GM10847 (cell line): ENCODE data around the gene ZNF830.

Source experiments
- POLR2A ChIP-seq: IDR thresholded peaks from 2 replicates; pipeline ENCODE4 v1.6.1; 2011; ENCODE audit not compliant: insufficient read length; ENCODE audit errors: extremely low read depth

The ZNF830 gene

DNA sequence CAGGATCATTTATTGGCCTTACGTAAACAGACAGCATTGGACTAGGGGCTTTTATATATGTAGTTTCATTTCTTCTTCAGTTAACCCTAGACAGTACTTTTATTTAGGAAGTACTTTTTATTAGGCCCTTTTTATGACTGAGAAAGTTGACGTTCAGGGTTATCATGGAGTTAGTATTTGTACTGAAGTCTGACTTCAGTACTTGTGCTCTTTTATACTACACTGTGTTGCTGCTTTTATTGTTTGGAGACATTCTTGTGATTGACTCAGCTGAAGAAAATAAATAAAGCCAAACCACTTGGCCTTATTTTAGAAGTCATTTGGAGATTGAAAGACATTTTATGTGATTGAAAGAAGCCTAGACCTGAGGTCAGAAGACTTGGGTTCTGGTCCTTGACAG, 25.9 kb downstream of the ZNF830 start:
- no peak for TF ChIP-seq POLR2A

DNA sequence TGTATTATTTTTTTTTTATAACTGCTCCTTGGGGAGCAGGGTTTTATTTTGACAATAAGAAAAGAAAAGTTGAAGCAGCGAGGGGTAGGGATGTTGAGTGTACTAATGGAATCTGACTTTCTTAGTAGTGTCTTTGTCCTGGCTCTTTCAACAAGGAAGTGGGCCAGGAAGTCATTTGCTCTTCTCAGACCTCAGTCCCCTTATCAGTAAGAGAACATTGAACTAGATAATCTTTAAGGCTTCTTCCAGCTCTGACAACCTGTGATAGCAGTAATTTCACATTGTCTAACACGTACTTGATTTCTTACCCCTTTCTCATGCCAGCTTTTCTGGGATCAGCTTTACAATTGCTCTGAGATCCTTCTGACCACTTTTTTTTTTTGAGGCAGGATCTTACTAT, 27.3 kb downstream of the ZNF830 start:
- TF ChIP-seq POLR2A: no peak

DNA sequence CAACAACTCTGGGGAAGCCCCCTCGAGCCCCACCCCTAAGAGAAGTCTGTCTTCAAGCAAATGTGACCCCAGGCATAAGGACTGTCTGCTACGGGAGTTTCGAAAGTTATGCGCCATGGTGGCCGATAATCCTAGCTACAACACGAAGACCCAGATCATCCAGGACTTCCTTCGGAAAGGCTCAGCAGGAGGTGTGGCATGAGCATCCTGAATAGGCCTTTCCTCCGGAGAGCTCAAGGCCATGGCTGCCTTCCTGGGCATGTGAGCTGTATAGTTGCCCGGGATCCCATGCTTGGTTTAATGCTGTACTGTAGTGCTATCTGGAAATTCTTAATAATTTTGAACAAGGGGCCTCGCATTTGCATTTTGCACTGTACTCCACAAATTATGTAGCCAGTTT, 28.1 kb downstream of the ZNF830 start:
- TF ChIP-seq POLR2A: no peak

DNA sequence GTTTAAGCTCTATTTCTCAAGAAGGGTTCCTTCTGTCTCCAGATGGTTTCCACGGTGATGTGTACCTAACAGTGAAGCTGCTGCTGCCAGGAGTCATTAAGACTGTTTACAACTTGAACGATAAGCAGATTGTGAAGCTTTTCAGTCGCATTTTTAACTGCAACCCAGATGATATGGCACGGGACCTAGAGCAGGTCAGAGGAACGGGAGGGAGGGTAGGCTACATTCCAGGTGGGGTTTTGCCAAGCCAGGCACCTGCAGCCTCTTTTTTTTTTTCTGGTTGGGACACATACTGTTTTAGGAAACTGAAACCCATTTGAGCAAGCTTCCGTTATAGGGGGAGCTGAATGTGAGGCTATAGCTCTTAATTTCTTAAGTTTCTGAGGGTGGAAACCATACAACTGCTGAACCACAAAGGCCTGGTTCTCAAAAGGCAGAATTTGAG, 29.6 kb downstream of the ZNF830 start:
- TF ChIP-seq POLR2A: no peak

DNA sequence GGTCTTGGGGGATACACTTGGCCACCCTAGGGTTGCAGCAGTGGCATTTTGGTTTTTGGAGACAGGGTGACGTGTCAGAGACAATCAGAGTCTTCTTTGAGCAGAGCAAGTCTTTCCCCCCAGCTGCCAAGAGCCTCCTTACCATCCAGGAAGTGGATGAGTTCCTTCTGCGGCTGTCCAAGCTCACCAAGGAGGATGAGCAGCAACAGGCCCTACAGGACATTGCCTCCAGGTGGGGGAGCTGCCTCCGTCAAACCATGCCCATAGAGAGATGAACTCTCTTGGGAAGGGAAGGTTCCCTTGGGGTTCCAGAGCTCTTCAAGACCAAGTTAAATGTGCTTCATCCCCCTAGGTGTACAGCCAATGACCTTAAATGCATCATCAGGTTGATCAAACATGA, 30.3 kb downstream of the ZNF830 start:
- no peak for TF ChIP-seq POLR2A

DNA sequence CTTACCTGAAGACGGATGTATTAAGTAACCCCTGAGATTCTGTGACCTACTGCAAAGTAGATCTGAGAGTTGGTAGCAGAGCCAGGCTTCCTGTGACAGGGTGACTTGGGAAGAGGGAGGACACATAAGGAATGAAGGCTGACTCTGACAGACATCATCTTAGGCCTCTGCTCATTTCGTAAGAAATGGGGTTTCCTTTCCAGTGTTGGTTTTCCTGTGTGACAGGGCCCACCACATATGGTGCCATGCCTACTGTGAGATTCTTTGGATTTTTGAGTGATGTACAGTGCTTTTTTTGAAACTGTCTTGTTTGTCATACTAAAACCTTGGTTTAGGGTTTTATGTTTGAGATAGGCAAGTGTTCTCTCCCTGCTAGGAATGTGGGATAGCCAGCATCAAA, 31.7 kb downstream of the ZNF830 start:
- TF ChIP-seq POLR2A: no peak

DNA sequence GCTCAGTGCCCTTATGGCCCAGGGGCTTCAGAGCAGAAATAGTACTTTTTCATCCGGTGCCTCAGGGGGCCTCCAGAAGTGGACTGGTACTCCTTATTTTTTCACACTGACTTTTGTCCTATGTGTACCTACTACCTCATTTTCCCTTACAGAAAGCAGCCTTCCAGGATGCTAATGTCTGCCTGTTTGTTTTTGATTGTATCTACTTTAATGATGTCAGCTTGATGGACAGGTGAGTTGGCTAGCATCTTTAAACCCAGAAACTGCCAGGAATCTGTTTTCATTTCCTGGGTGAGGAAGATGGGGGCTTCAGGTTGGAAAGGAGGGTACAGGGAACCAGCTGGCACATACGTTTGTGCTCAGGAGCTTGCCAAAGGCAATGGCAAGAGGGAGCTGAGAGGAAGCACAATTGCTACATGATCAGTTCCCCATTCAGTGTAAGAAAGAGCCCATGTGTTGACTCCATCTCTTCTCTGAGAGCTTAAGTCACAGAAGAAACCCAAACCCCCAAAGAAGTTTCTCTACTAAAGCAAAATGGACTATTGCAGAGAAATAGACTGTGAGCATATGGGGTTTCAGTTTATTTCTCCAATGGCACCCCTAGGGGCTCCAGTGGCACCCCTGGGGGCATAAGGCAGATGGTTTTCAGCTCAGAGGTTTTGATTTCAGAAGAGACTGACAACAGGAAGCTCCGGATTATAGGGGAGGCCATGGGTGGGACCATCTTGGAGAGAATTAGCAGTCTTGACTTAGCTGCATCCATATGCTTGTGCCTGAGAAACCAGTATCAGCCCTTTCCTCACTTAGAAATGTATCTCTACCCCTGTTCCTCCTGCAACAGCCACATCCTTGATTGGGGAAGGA, 35.3 kb downstream of the ZNF830 start:
- TF ChIP-seq POLR2A: no peak

DNA sequence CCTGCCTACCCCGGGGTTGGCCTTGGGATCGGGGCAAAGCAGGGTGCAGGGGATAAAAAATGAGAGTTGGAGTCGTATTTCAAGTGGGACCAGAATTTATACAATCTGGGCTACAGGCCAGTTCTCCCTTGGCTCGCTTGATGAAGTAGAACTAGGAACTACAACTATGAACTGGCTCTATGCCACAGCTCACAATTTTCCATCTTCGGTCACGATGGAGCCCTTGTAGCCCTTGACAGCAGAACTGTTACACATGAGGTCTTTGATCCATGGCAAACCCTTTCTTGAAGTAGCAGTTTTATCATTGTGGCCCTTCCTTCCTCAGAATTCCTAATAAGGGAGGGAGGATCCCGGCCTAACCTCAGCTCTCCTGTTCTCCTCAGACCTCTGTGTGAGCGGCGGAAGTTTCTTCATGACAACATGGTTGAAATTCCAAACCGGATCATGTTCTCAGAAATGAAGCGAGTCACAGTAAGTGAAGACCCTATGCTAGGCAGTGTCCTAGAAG, 36.1 kb downstream of the ZNF830 start:
- TF ChIP-seq POLR2A: no peak

DNA sequence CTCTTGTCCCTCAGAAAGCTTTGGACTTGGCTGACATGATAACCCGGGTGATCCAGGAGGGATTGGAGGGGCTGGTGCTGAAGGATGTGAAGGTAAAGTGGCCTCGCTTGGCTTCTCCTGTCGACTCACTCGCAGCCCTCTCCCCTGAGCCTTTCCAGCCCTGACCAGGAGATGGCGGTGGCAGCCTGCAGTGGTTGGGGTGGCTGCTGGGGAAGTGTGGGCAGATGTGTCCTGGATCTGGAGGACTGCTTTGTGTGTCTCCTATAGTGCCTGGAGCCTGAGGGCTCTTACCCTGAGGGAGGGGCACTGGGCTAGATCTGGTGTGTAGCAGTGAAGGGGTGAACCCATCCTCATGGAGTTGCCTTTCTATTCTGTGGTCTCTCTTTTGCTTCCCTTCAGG, 36.9 kb downstream of the ZNF830 start:
- no peak for TF ChIP-seq POLR2A

DNA sequence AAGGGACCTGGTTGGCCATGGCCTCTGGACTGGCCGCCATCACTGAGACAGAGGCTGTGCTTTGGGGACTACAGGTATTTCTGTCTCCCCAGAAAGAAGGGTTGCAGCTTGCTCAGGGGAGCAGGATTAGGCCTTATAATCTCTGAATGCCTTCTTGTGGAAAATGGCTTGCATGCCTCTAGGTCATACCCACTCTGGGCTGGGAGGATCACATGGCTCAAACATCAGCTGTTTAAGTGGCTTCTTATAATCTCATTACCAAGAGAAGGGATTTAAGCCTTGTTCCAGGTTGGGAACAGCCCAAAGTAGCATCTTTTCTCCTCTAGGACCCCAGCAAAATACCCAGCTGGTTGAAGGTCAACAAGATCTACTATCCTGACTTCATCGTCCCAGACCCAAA, 38.1 kb downstream of the ZNF830 start:
- TF ChIP-seq POLR2A: no peak

DNA sequence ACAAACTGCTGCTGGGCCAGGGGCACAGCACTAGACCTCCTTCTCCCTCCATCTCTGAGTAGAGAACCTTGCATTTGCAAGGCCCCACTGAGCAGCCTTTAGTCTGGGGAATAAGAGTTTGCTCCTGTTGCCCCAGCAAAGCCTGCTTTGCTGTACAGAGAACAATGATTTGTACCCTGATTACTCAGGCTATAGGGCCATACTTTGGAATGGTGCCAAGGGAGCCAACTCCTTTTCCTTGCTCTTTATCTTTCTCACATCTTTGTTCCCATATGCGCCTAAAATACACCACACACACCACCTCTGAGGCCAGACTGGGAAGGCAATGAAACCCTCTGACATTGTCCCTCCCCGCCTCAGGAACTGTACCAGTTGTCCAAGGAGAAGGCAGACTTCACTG, 40.2 kb downstream of the ZNF830 start:
- no peak for TF ChIP-seq POLR2A

DNA sequence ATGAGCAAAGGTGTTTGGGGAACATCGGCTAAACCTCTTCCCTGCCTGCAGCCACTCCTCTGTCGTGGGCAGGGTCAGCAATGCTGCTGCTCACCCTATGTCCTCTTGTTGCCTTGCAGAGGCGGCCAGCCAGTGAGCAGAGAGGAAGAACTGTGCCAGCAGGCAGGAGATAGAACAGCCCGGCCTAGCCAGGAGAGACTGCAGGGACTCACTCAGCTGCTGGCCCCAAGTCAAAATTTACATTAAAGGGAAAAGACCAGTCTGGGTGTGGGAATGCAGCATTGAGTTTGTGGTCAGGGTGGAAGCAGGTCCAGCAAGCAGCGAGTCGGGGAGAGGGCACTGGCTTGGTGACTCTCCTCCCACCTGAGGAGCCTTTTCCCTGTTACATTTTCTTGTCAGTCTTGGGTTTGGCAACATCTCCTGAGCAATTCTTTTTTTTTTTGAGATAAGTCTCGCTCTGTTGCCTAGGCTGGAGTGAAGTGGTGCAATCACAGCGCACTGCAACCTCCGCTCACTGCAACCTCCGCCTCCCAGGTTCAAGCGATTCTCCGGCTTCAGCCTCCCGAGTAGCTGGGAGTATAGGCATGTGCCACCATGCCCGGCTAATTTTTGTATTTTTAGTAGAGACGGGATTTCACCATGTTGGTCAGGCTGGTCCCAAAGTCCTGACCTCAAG, 41.7 kb downstream of the ZNF830 start:
- TF ChIP-seq POLR2A: no peak

DNA sequence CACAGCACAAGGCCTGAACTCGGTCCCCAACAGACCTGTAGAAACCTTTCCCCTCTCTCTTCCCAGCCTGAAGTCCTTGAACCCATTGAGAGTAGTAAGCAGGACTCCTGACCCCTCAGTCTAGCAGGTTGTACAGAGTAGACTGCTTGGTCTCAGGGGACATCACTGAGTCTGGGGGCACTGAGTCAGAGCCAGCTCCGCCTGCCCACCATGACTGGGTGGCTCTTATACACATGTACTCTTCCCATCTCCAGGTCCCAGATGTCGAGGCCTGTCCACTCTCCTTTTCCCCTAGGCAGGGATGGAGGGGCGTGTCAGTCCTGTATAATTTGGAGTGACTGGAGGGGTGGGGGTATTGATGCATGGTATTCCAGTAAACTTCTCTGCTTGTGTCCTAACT, 42.4 kb downstream of the ZNF830 start:
- no peak for TF ChIP-seq POLR2A

DNA sequence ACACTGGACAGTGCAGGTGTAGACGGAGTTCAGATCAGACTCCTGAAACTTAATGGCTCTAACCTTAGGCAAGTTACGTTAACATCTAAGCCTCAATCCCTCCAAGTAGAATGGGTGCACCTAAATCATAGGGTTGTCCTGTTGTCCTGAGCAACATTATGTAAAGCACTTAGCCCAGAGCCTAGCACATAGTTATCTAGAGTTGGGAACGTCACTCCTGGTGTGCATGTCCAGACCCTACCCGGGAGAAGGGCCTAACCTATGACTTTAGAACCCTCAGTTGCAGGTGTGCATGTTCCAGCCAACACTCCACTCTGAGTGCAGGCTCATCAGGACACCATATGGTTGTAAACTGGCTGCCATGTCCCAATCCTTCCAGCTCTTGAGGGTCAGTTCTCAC, 45.0 kb downstream of the ZNF830 start:
- TF ChIP-seq POLR2A: no peak

DNA sequence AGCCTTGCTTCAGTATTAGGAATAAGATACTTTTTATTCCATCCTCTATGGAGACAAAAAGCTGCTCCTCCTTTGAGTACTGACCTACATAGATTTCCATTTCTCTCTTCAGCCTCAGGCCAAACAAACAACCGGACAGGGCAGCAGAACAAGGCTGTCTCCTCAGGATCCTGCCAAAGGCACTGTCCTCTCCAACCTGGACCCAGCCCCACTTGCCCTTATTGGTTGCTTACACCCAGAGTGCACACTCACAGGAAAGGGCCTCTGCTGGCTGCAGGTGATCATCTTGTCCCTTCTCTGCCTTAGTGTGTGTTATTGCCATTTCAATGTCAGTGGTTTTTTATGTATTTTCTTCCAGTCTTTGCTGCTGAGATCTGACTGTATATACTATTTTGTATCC, 45.6 kb downstream of the ZNF830 start:
- no peak for TF ChIP-seq POLR2A

DNA sequence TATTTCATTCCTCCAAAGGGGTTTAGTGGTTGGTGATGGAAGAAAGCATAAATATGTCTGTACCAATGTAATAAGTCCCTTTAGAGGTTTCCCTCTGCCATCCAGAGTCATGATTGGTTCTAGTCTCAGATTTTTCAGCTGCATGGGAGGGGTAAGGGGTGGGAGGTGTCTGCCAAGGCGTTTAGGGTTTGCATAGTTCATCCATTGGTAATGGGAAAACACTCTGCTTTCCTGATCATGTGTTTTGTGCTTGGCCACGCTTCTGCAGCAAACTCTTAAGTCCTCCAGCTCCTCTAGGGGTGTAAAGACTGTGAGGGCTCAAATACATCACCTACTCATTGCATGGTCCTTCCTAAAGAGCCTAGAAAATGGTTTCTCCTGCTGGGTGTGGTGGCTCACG, 48.8 kb downstream of the ZNF830 start:
- no peak for TF ChIP-seq POLR2A
